HepG2 (cell line): ENCODE data around the gene PPP1R3C. TPM values are rescaled to one million over a fixed set of nuclear protein-coding genes. Genes with fewer than 3 reads are reported as not detected.

Experiments used
- ATAC-seq: fragments of 200-7000 bp; cut with Tn5 transposase; 3 replicates; pipeline ENCODE4 v1.9.1; 2020; ENCODE audit warnings: mild to moderate bottlenecking, moderate library complexity
- BruUV-seq: library from RNA; stranded (reverse); fragments of 400-500 nt; replicated peaks from 2 replicates; lab custom pipeline; 2021; lab: Mats Ljungman, UMichigan
- CTCF ChIA-PET: fragments of 300-600 bp; formaldehyde crosslinking; extraction: SDS; loops from one replicate; lab custom pipeline; 2021; ENCODE audit warnings: low total read pairs, inconsistent platforms, low intra/inter-chr PET ratio; lab: Yijun Ruan, JAX
- POLR2A ChIA-PET: fragments of 350-600 bp; sonication (Branson Sonifier 250); formaldehyde crosslinking; loops from one replicate; lab custom pipeline; 2020; ENCODE audit warnings: antibody characterized with exemption, inconsistent platforms; lab: Yijun Ruan, JAX
- DNase-seq: peaks from one replicate; pipeline ENCODE4 v3.0.0-alpha.2; 2015; ENCODE audit warnings: low spot score
- FAIRE-seq: peaks from 3 replicates; lab custom pipeline; 2011; peaks lifted over from hg19 to GRCh38; lab: Jason Lieb, UNC
- H2AFZ ChIP-seq: one replicate; pipeline ENCODE4 v1.6.1; 2011; ENCODE audit warnings: low read length, inconsistent platforms
- H3K27ac ChIP-seq: fragments of 300-600 bp; 3 replicates; pipeline ENCODE4 v1.8.0; 2011; ENCODE audit warnings: mixed run types, mild to moderate bottlenecking, mixed read lengths, low read length, inconsistent platforms; ENCODE audit not compliant: insufficient read depth; ENCODE audit errors: extremely low read length
- H3K27me3 ChIP-seq, 2 experiments: fragments of 200-600 bp in 1 of 2; 2 replicates in 1 of 2; 3 replicates in 1 of 2; pipeline versions ENCODE4 v1.6.0 to v1.8.0; 2011; ENCODE audit warnings: low read length in 2 of 2, mild to moderate bottlenecking in 2 of 2, moderate library complexity in 2 of 2, inconsistent platforms in 1 of 2; ENCODE audit not compliant: insufficient read depth in 2 of 2, control insufficient read depth in 1 of 2
- H3K36me3 ChIP-seq, 2 experiments: fragments of 200-600 bp in 1 of 2; replicated peaks in 1 of 2; 2 replicates in 1 of 2; 3 replicates in 1 of 2; pipeline versions ENCODE4 v1.5.1 to v1.8.0; 2011; ENCODE audit warnings: low read length in 2 of 2, inconsistent platforms in 1 of 2; ENCODE audit not compliant: insufficient read depth in 2 of 2, control insufficient read depth in 1 of 2
- H3K4me1 ChIP-seq: 2 replicates; pipeline ENCODE4 v1.5.1; 2012; ENCODE audit warnings: low read length, inconsistent platforms; ENCODE audit not compliant: insufficient read depth
- H3K4me2 ChIP-seq: 2 replicates; pipeline ENCODE4 v1.6.0; 2011; ENCODE audit warnings: low read depth, low read length, inconsistent platforms
- H3K4me3 ChIP-seq, 3 experiments: fragments of 200-600 bp in 1 of 3; sonication (generic), shearing (Covaris generic) in 1 of 3; replicated peaks in 1 of 3; 2 replicates each; pipeline ENCODE4 v1.5.1; 2011 to 2016; ENCODE audit warnings: low read length in 3 of 3, inconsistent platforms in 2 of 3, low read depth in 2 of 3, mild to moderate bottlenecking in 2 of 3, control low read depth in 1 of 3, mixed read lengths in 1 of 3; ENCODE audit not compliant: insufficient read depth in 1 of 3
- H3K79me2 ChIP-seq: one replicate; pipeline ENCODE4 v1.6.1; 2011; ENCODE audit warnings: low read length, inconsistent platforms; ENCODE audit not compliant: insufficient read depth
- H3K9ac ChIP-seq: 2 replicates; pipeline ENCODE4 v1.6.0; 2011; ENCODE audit warnings: mild to moderate bottlenecking, low read depth, low read length, inconsistent platforms; ENCODE audit not compliant: insufficient read depth
- H3K9me3 ChIP-seq: 2 replicates; pipeline ENCODE4 v1.5.1; 2012; ENCODE audit warnings: mild to moderate bottlenecking, low read length
- H4K20me1 ChIP-seq: 2 replicates; pipeline ENCODE4 v1.6.0; 2011; ENCODE audit warnings: inconsistent platforms, mild to moderate bottlenecking, low read length, moderate library complexity; ENCODE audit not compliant: insufficient read depth
- ETV6 ChIP-seq: sonication (generic); formaldehyde crosslinking; conservative IDR thresholded peaks from 2 replicates; pipeline ENCODE4 v1.4.0; 2020; ENCODE audit warnings: missing genetic modification reagents
- HINFP ChIP-seq: sonication (generic); formaldehyde crosslinking; IDR thresholded peaks from 2 replicates; pipeline ENCODE4 v1.4.0; 2020; ENCODE audit warnings: low read depth, mild to moderate bottlenecking, missing genetic modification reagents
- RERE ChIP-seq: IDR thresholded peaks from 2 replicates; pipeline ENCODE4 v1.6.1; 2016; ENCODE audit warnings: low read depth, missing genetic modification reagents, missing compliant biosample characterization
- TRAFD1 ChIP-seq: sonication (generic); formaldehyde crosslinking; IDR thresholded peaks from 2 replicates; pipeline ENCODE4 v1.5.1; 2020; ENCODE audit warnings: missing genetic modification reagents, mild to moderate bottlenecking, borderline replicate concordance
- ZBTB39 ChIP-seq: sonication (generic); formaldehyde crosslinking; IDR thresholded peaks from 2 replicates; pipeline ENCODE4 v1.5.0; 2020; ENCODE audit warnings: missing genetic modification reagents
- ZNF570 ChIP-seq: sonication (generic); formaldehyde crosslinking; IDR thresholded peaks from 2 replicates; pipeline ENCODE4 v1.4.0; 2020; ENCODE audit warnings: mild to moderate bottlenecking, missing genetic modification reagents, borderline replicate concordance
- ZNF780A ChIP-seq: sonication (generic); formaldehyde crosslinking; IDR thresholded peaks from 2 replicates; pipeline ENCODE4 v1.8.0; 2022; ENCODE audit warnings: mild to moderate bottlenecking, missing genetic modification reagents, moderate library complexity
- WGBS: methylation state at CpG from one replicate; pipeline ENCODE4 v1.1.6; 2017; ENCODE audit warnings: low lambda C conversion rate; 5-methylcytosine and 5-hydroxymethylcytosine counted together
- in situ Hi-C: cut with HindIII; loops from 2 replicates; pipeline ENCODE4 v1.10.0; 2017; ENCODE audit warnings: low pct_unique_long_range_greater_than_20kb; ENCODE audit not compliant: extremely low pct_ligation_motif_present
- intact Hi-C: fragments of 100-400 bp; cut with micrococcal nuclease; formaldehyde crosslinking; loops from one replicate; pipeline ENCODE4 v1.10.0; 2022; ENCODE audit not compliant: unreplicated experiment
- polyA plus RNA-seq, 8 experiments: library from polyadenylated mRNA; depleted of rRNA in 3 of 8; stranded (reverse) in 7 of 8; unstranded in 1 of 8; fragments of >200 nt; fragmentation: Illumina TruSeq in 4 of 8; extraction: Trizol in 4 of 8; gene quantifications; 2 replicates each; pipeline versions ENCODE4 v1.2.1 to v1.2.3, GENCODE V29; 2011 to 2016; ENCODE audit warnings: low read depth in 4 of 8, missing spikeins in 1 of 8, mixed read lengths in 1 of 8; ENCODE audit not compliant: insufficient read depth in 1 of 8
- total RNA-seq, 5 experiments: library from RNA; depleted of rRNA; stranded (reverse); fragments of >200 nt; fragmentation: Illumina TruSeq; extraction: Trizol; gene quantifications; 2 replicates each; pipeline ENCODE4 v1.2.3, GENCODE V29; 2016; ENCODE audit warnings: low read depth in 1 of 5

Gene PPP1R3C
- total and polyA plus RNA-seq, 2 of the 13 experiments (the other 11 are each of a cell fraction or from before 2014, with no cell fraction given) = 13.3 to 14.8 TPM

- in situ Hi-C loops (no loop called here), intact Hi-C loops (no loop called here)
- ChIA-PET POLR2A (interaction anchor here (0.7 kb wide), 1 partner anchor 535 kb away, joined by 4 read pairs; no protein-coding TSS in a partner anchor), CTCF (no interaction called here)
- Histone ChIP-seq H3K9me3 (no peaks in the 10 kb centered on the region), H3K27ac (no peak overlapping the region), H4K20me1 (no peaks in the 10 kb centered on the region), H2AFZ (no peak overlapping the region), H3K27me3 (peaks cover 0 to 21% of the 10 kb centered on the region in 2 experiments; a peak in 2 of 5 replicates), H3K4me1 (peaks cover 37% of the 10 kb centered on the region), H3K4me3 (no peak overlapping the region)
- WGBS = 81% methylated on average over 2 of the region's 3 CpGs
- FAIRE-seq (no peak), ATAC-seq (no peak)
- TF ChIP-seq RERE = no peak
- TF ChIP-seq TRAFD1 (CRISPR knock-in tag) = no peak
- TF ChIP-seq HINFP (CRISPR knock-in tag) = no peak
- no peak for TF ChIP-seq ZNF570 (CRISPR knock-in tag)
- TF ChIP-seq ETV6 (CRISPR knock-in tag) = no peak
- TF ChIP-seq ZBTB39 = no peak
- TF ChIP-seq ZNF780A (CRISPR knock-in tag) = no peak
- TF ChIP-seq, all 625 proteins: peak for 0
- Histone ChIP-seq H3K79me2 (no peaks in the 10 kb centered on the region), H3K36me3 (no peaks in the 10 kb centered on the region), H3K4me2 (no peak overlapping the region), H3K9ac (no peak overlapping the region)
- no peak for DNase-seq
- no TSS peak for BruUV-seq
These were observed 43.2 kb downstream of the PPP1R3C start for GRCh38 chr10:91589658-91590035.
